Mesenteric fat pad (tissue), 1 donor: Measurements from ENCODE around the gene C1QL4. TPM values are rescaled to one million over a fixed set of nuclear protein-coding genes. Genes with fewer than 3 reads are reported as not detected.
"Not testable (repeated sequence)": the region's sequence is repeated elsewhere in the genome, so short reads cannot be mapped to it uniquely, and the experiment has no call there.

Experiments
- DNase-seq: peaks from one replicate; pipeline ENCODE4 v3.0.0-alpha.2; 2020; ENCODE audit warnings: low spot score
- total RNA-seq: library from RNA; stranded (reverse); fragmentation: NEBNext Ultra II Directional; extraction: Animal tissue kit (Norgen Biotek cat#: 25700); gene quantifications from one replicate; pipeline ENCODE4 v1.2.1, GENCODE V29; 2021
- donor health status: DM: yes; HTN: yes; CAD: no.

C1QL4 gene
- total RNA-seq, 1 donor from 2014 or later = not detected

DNA sequence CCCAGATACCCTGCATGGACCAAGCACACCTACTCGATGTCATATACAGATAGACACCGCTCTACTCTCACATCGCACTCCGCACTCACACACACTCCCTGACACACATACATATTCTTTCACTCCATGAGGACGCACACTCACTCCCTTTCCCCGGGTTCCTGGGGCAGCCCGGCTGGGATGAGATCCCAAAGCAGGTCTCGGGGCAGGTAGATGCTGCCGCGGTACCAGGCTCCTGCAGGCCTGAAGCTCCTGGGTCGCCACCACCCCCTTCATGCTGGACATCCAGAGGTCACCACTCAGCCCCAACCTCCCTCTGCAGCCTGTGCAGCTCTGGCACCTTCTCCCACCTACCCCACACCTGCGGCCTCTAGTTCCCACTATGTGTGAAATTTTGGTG, 2.3 kb downstream of the C1QL4 start:
- peak; percentile 64 for DNase-seq

GRCh38 chr12:49334226-49334625, 2.8 kb downstream of the C1QL4 start:
- peak; percentile 78 for DNase-seq

DNA sequence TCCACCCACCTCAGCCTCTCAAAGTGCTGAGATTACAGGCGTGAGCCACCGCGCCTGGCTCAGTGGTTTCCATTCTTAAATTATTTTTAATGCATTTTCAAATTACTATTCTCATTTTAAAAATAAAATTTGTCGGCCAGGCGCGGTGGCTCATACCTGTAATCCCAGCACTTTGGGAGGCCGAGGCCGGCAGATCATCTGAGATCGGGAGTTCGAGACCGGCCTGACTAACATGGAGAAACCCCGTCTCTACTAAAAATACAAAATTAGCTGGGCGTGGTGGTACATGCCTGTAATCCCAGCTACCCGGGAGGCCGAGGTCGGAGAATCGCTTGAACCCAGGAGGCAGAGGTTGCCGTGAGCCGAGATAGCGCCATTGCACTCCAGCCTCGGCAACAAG, 3.2 kb downstream of the C1QL4 start:
- DNase-seq = peak; percentile 75

DNA sequence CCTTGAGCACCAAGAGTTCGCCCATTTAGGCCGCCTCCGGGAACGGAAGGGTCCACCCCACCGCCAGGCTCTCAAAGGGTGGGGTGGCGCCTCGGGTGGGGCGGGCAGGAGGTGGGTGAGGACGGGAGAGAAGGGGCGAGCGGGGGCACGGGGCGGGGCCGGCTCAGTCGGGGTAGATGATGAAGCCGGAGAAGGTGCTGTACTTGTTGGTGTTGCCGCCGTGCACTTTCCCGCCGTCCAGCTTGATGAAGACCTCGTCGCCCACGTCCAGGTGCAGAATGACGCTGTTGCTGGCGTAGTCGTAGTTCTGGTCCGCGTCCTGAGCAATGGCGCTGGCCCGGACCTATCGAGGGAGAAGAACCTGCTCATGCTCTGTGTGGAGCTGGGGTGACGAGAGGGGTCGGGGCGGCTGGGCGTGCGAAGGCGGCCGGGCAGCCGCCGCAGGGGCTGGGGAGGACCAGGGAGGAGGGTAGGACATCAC, 4.1 kb downstream of the C1QL4 start:
- peak; percentile 85 for DNase-seq

DNA sequence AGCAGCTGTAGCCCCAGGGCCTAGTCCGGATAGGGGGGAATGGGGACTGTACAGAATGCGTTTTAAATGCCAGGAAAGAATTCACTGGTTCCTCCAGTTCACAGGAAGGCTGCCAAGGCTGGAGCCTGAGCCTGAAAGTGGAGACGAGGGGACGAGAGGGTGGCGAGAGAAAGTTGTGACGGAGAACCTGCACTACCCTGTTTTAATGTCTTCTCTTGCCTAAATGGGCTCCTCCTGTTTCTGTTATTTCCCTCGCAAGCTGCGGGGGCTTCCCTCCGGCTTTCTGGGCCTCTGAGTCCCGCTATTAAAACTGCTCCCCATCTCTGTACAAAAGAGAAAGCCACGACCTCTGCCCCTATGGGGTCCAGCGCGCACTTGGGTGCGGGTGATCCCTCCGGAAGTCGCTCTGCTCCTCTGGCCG, 4.5 kb downstream of the C1QL4 start:
- DNase-seq = peak; percentile 76

DNA sequence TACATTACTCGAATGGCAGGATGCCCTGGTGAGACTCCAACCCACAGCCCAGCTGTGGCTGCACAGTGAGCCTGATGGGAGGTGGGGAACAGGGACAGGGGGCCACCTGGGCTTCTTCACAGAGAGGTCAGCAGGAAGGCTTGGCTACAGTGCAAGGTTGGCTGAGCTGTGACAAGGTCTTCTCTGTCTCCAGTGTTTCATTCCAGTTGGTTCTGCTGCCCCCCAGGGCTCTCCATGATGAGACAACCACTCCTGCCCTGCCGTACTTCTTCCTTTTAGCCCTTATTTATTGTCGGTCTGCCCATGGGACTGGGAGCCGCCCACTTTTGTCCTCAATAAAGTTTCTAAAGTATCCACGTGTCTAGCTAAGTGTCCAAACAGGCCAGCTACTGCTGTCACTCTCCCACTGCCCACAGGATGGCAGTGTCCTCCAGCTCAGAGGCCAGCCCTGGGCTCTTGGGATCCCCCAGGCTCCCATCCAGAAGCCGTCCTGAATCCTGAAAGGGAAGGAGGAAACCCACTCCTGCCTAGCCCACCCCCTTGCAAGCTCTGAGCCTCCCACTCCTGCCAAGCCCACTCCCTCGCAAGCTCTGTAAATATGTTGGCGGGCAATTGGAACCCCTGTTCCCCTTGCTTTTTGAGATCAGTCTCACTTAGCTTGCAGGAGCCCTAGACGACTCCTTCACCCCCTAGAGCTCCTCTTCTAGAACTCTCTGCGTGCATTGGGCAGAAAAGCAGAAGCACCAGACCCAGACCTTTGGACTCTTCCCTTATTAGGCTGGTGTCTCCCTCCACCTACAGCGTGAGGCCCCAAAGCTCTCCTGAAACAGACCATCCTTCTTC, 5.4 kb downstream of the C1QL4 start:
- DNase-seq = peak; percentile 85

GRCh38 chr12:49330631-49331379, 6.2 kb downstream of the C1QL4 start:
- DNase-seq = peak; percentile 35

DNA sequence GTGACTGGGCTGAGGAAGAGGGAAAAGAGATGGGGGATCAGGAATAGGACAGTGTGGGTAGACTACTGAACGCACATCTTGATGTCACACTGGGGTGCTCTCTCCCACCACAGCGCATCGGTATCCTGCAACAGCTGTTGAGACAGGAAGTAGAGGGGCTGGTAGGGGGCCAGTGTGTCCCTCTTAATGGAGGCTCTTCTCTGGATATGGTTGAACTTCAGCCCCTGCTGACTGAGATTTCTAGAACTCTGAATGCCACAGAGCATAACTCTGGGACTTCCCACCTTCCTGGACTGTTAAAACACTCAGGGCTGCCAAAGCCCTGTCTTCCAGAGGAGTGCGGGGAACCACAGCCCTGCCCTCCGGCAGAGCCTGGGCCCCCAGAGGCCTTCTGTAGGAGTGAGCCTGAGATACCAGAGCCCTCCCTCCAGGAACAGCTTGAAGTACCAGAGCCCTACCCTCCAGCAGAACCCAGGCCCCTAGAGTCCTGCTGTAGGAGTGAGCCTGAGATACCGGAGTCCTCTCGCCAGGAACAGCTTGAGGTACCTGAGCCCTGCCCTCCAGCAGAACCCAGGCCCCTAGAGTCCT, 6.9 kb downstream of the C1QL4 start:
- DNase-seq = no peak

- no peak for DNase-seq
Observed at GRCh38 chr12:49328816-49329215, 8.2 kb downstream of the C1QL4 start.

DNA sequence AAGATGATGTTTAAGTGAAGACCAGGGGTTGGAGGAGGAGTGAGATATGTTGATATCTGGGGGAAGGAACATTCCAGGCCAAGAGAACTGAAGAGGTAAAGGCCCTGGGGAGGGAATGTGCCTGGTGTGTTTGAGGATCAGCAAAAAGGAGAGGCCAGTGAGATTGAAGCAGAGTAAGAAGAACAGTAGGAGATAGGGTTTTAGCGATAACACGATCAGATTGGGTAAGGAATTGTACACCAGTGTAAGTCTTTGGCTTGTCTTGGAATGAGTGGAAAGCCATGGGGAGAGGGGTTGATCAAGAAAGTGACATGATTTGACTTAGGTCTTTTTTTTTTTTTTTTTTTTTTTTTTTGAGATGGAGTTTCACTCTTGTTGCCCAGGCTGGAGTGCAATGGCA, 9.1 kb downstream of the C1QL4 start:
- DNase-seq = no peak

DNA sequence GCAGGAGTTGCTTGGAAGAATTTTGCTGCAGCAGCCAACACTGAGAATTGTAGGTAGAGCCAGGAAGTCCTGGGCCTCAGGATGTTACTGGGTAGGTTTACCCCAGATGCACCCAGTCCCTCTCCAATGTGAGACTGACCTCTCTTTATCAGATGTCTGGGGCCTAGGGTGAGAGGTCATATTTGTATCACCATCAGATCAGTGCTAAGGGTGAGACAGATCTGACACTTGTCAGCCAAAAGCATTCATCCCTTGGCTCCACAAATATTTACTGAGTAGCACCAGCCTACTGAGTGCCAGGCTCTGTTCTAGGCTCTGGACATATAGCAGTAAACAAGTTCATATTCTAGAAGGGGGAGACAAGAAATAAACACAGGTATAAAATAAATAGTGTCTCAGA, 9.6 kb downstream of the C1QL4 start:
- no peak for DNase-seq

GRCh38 chr12:49325606-49326005, 11.4 kb downstream of the C1QL4 start:
- DNase-seq = no peak

- DNase-seq = no peak
Observed at GRCh38 chr12:49323524-49324097, 13.4 kb downstream of the C1QL4 start.

GRCh38 chr12:49322708-49323523, 14.1 kb downstream of the C1QL4 start, which contains the start of gene TROAP:
Gene TROAP (plus strand): TSS chr12:49323255. CDS start chr12:49323609, 354 bp downstream.
- peak; percentile 98 for DNase-seq

DNA sequence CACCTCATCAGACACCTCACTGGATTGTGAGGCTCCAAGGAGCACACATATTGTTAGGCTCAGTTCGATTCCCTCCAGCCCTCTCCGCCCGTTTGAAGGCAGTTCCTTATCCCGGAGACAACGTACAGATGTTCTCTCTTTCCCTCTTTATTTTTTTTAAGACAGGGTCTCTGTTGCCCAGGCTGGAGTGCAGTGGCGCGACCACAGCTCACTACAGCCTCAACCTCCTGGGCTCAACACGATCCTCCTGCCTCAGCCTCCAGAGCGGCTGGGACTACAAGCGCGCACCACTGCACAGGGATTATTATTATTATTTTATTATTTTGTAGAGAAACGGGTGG, 14.7 kb downstream of the C1QL4 start:
- DNase-seq = no peak

- DNase-seq = not testable (repeated sequence)
Observed at GRCh38 chr12:49320411-49321103, 16.4 kb downstream of the C1QL4 start.

GRCh38 chr12:49317118-49317517, 19.9 kb downstream of the C1QL4 start:
- not testable (repeated sequence) for DNase-seq

GRCh38 chr12:49314811-49315210, 22.2 kb downstream of the C1QL4 start:
- no peak for DNase-seq

- DNase-seq = not testable (repeated sequence)
Observed at GRCh38 chr12:49310451-49311000, 26.5 kb downstream of the C1QL4 start.

- no peak for DNase-seq
Observed at GRCh38 chr12:49309386-49309785, 27.6 kb downstream of the C1QL4 start.
